CD4-positive, alpha-beta T cell treated with Interleukin-12 subunit alpha and Interleukin-12 subunit beta, for 1 hour (primary cell): Measurements from ENCODE around the gene ZNF319.
"Not testable (repeated sequence)": the region's sequence is repeated elsewhere in the genome, so short reads cannot be mapped to it uniquely, and the experiment has no call there.

Experiments
- DNase-seq: peaks from one replicate; pipeline ENCODE4 v3.0.0-alpha.2; 2020

Gene ZNF319

DNA sequence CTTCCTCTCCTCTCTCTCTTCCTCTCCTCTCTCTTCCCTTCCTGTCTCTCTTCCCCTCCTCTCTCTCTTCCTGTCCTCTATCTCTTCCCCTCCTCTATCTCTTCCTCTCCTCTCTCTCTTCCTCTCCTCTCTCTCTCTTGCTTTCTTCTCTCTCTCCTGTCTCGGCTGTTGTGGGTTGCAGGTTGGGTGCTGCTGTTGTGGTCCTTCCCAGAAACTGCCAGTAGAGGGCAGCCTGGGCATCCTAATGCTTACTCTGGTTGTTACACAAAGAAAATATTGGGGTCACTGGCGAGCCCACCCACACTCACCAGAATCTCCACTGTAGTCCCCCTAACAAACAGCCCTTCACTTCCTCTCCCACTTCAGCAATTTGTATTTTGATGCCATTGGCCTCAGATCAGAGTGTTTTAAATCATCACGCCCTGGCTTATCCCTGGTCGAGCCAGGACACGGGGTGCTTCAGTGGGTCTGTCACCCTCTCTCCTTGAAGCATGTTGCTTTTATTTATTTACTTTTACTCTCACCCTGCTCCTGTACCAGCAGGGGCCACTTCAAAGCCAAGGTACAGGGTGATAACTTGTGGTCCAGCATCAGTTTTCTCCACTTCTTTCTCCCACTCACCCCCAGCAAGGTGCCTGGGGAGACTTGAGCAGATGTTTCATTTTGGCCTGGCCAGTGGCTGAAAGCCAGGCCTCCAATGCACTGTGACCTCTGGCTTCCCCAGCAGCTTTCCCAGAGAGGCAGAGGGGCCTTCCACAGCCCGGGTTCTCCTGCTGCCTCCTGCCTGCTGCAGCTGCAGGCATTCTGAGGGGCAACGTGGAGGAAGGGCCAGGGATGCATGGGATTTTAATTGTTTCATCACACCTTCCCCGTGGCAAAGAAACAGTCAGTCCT is 20.4 kb upstream of the ZNF319 start:
- DNase-seq = peak; percentile 73

DNA sequence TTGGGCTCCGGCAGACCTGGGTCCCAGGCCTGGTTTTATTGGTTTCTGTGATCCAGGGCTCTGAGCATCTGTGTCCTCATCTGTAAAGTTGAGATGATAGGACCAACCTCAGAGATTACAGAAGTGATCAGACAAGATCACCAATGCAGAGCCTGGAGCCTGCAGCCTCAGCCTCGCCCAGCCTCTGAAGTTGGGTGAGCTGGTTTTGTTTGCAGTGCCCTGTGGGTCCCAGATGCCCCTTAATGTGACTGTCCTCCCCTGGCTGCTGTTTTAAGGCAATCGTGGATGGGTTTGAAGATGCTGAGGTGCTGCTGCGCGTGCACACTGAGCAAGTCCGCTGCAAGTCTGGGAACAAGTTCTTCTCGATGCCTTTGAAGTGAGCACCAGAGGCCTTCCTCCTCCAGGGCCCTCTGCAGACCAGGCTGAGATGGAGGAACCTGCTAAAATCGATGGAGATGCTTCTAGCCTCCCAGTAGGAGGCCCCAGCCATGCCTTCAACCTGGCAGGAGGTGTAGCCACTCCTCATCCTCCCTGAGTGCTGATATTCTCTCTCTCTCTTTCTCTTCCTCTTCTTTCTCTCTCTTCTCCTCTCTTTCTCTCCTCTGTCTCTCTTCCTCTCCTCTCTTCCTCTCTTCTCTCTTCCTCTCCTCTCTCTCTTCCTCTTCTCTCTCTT is 19.5 kb upstream of the ZNF319 start:
- no peak for DNase-seq

DNA sequence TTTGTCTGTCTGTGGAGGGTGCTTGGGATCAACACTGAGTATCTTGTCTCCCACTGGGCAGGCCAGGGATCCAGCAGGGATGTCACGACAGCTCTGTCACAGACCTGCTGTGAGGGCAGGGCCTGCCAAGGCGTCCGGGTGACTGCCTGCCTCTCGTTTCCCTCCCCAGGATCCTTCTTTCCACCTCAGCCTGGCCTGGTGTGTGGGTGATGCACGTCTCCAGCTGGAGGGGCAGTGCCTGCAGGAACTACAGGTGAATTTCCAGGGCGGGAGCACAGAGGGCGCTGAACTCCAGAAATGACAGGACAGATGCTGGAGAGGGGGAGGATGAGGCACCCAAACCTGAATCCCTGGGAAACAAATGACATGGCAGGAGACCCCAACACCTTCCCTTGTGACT is 18.3 kb upstream of the ZNF319 start:
- no peak for DNase-seq

DNA sequence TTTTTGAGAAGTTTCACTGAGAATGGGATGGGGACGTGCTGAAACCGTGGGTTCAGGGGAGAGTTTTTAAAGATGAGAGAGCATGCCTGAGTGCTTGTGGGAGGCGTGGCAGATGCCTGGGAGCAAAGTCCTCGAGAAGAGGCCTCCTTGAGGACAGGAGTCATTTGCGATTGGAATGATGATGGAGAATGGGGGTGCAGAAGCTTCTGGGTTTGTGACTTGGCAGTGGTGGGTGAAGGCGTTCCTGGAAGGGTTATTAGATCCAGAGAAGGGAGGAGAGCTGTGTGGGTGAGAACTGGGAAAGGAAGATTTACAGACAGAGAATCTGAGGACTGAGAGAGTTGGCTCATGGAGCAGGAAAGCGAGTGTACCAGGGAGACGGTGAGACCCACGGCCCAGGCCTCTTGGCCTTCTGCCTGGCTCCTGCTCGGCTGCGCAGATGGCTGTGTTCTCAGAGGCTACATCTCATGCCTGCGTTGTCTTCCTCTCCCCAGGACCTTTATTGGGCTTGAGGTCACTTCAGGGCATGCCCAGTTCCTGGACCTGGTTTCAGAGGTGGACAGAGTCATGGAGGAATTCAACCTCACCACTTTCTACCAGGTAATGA is 16.5 kb upstream of the ZNF319 start:
- DNase-seq = no peak

DNA sequence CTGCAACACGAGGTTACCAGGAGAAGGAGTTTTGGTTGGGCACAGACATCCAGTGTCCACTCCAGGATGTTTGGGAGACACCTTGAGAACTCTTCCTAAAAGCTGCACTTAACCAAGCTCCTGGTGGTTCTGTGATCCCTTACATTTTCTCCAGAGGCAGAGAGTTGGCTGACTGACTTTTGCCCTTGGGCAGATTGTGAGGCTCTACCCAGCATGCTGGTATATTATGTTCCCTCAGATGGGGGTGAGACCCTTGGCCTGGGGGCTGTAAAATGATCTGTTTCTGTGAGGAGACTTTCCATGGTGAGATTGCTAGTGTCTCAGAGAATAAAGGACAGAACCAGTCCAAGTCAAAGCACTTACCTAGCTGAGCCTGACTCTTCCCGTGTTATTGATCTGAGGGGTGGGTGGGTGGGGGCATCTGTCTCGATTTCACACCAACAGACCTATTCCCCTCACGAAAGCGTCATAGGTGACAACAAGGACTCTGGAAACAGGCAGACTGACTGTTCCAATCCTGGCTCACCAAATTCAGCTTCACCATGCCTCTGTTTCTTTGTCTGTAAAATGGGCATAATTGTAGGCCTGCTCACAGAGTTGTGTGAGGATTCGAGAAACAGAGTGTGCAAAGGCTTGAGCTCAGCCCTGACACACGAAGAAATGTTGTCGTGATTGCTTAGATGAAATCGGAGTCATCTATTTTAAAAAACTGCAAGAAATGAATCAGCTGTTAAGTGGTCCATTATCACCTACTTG is 12.9 kb upstream of the ZNF319 start:
- no peak for DNase-seq

DNA sequence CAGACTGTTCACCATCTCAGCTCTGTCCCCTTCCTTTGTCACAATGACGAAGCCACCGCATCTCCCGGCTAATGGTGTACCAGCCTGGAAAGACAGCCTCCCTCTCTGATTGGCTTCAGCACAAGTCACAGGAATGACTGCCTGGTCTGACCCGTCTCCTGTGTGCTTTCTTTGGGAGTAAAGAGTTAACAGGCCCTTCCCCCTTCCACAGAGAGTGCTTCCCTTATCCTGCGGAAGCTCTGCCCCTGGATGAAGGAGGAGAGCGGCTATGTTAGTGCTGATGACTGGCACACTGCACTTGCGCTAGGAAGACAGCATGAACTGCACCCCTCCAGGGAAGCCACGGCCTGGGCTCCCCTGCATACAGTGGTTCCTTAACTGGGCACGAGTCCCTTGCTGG is 12.0 kb upstream of the ZNF319 start:
- DNase-seq = no peak

DNA sequence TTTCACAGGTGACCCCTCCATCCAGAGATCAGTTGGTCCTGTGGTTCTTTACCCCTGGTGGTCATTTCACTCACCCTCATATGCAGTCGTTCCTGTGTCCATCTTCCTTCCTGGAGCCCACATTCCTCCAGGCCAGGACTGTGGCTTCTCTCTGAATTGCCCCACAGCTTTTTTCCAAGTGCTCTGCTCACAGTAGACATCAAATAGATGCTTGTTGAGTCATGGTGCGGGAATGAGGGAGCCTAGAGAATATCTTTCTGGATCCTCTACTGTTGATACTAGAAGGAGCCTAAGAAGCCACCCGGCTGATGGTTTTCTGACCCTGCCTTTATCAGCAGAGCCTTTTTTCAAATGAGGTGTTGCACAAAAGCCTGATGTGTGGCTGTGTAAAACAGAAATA is 11.2 kb upstream of the ZNF319 start:
- no peak for DNase-seq

DNA sequence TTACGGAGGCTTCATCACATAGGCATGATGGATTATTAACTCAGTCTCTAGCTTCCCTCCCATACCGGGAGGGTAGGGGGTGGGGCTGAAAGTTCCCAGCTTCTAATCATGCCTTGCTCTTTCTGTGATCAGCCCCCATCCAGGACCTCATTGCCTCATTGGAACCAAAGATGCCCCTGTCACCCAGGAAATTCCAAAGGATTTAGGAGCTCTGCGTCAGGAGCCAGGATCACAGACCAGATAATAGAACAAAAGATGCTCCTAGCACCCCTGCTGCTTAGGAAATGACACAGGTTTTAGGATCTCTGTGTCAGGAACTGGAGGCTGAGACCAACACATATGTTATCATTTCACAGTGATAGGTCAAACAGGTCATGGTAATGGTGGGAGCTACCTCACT is 10.4 kb upstream of the ZNF319 start:
- DNase-seq = no peak

DNA sequence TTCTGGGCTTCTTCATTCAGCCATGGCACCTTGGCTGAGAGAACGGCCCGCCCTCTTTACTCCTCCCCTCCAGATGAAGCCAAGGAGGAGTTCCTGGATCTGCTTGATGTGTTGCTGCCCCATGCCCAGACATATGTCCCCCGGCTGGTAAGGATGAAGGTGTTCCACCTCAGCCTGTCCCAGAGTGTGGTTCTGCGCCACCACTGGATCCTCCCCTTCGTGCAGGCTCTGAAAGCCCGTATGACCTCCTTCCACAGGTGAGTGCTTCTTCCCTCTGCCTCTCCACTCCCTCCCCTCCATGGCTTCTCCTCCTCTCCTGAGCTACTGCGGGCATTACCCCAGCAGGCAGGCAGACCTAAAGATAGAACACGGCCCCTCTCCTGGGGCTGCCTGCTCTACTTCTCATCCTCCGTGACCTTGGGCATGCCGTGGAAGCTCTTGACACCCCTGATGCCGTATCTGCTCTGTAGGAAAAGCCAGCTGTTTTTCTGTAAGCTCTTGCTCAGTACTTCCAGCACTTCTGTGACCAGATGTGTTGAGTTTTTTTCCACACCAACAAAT is 9.5 kb upstream of the ZNF319 start:
- DNase-seq = no peak

DNA sequence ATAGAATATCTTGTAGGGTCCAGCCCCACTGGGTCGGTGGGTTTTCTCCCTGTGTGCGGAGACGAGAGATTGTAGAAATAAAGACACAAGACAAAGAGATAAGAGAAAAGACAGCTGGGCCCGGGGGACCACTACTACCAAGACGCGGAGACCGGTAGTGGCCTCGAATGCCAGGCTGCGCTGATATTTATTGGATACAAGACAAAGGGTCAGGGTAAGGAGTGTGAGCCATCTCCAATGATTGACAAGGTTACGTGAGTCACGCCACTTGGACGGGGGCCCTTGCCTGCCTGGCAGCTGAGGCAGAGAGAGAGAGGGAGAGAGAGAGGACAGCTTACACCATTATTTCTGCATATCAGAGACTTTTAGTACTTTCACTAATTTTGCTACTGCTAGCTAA is 4.3 kb upstream of the ZNF319 start:
- not testable (repeated sequence) for DNase-seq

DNA sequence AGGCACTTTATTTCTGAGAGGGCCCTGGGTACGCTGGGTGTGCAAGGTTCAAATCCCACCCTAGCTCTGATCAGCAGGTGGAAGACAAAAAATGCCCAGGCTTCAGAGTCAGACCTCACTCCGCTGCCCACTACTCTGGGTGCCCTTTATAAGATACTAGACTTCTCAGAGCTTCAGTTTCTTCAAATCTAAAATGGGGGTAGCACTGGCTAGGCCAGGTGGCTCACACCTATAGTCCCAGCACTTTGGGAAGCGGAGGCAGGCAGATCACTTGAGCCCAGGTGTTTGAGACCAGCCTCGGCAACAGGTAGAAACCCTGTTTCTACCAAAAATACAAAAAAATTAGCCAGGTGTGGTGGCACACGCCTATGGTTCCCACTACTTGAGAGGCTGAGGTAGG is 2.5 kb upstream of the ZNF319 start:
- no peak for DNase-seq

DNA sequence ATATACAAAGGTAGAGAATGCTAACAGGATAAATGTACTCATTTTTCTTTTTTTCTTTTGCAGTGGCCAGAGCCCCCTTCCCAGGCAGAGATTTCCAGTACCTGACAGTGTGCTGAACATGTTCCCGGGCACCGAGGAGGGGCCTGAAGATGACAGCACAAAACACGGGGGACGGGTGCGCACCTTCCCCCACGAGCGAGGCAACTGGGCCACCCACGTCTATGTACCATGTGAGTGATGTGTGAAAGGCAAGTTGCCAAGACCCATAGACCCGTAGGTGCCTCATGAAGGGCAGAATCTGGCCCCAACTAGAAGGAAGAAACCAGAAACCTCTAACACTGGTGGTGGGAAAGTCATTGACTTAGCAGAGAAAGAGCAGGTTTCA is 1.9 kb upstream of the ZNF319 start:
- no peak for DNase-seq

DNA sequence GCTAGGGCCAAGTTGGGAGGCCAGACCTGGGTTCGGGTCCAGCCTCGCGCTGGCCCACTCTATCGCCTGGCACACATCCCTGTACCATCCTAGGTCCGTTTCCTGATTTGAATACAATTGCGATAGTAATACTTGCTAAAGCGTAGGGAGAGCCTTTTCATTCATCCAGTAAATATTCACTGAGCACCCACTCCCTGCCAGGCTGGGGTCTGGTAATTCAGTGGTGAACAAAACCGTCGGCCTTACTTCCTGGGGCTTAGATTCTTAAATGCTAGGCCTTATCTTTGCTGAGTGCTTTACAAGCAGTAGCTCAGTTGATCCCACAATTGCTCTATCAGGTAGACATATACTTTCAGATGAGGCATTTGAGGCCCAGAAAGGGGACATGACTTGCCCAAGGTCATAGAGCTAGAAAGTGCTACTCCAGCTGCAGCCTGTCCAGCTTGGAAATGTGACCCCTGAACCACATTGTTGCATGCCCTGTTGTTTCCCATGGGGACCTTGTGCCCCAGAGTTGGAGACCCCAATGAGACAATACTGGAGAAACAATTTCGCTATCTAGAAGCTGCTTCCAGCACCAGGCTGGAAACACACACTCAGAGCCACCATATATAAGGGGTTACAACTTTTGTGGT is 1.4 kb upstream of the ZNF319 start:
- DNase-seq = no peak

DNA sequence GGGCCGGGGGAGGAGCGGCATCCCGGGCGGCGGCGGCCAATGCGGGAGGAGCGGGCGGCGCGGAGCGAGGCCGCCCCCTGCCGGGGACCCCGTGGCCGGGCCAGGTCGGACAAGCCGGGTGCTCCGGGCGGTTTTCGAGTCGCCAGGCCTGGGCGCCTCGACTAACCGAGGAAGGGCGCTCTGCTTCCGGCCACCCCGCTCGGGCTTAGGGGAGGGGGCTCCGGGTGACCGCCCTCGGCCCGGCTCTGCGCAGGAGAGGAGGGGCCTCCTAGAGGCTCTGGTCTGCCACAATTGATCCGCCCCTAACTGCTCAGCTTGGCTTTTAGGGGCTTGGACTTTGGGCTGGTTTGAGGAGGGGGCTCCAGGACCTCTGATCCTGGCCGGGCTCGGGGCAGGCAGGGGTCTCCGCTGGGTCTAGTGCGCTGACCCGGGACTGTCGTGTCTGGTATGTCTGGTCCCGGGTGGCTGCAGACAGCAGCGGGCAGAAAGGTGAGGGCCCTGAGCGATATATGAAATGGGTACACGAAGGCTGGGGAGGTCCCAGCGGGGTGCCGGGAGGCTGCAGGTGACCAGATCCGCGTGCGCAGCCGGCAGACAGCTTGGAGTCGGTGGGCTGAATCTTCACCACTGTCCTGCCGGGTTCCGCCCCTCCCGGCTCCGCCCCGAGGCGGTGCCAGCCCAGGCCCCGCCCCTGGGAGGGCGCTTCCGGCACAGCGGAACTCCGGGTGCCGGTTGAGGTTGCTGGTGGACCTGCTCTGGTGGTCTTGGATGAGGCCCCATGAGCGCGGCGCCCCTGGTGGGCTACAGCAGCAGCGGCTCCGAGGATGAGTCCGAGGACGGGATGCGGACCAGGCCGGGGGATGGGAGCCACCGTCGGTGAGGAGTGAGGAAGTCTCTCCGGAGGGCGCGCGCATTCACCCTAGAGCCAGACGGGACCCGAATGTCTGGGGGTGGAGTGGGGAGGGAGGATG is 519 bp upstream of the ZNF319 start, which contains the start of gene USB1:
Gene USB1 (plus strand): TSS at position 702 of the 971 bp plus-strand sequence. CDS start 77 bp downstream, at position 779.
- peak; percentile 88 for DNase-seq

DNA sequence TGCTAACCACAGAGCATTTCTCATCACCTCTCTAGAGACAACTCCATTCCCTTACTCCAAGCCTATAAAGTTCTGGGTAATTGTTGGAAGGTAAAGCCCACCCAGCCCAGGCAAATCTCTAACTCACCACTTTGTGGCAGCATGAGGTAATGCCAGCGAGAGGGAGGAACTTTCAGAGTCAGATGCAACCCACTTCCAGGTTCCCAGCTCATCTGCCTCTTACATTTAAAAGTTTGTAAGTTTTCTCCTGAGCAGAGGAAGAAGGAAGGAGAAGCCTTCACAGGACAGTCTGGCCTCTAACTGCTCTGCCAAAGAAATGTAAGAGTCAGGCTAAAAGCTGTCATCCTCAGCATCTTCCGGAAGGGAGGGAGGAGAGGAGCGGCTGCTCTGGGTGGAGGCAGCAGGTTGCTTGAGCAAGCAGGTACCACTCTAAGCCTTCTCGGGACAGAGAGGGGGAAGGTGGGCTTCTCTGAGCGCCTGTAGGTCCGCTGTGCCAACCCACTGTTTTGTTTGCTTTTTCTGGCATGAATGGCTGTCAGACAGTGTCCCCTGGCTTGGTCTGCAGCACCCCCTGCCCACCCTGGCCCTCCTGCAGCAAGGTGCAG is 1.0 kb downstream of the ZNF319 start:
- DNase-seq = peak; percentile 45

DNA sequence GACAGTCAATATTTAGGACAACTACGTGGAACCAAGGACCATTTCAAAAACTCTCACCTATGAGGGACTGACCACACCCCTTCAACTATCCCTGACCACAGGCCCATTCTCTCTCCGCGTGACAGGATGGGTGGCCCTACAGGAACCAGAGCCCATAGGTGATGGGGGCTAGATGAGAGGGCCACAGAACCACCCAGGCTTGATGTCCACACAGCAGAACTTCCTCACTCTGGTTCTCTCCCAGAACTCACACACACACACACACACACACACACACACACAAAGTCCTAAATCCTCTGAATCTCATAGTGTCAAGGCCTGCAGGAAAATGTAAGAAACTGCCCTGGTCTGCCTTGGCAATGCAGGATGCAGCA is 1.5 kb downstream of the ZNF319 start:
- DNase-seq = peak; percentile 26

DNA sequence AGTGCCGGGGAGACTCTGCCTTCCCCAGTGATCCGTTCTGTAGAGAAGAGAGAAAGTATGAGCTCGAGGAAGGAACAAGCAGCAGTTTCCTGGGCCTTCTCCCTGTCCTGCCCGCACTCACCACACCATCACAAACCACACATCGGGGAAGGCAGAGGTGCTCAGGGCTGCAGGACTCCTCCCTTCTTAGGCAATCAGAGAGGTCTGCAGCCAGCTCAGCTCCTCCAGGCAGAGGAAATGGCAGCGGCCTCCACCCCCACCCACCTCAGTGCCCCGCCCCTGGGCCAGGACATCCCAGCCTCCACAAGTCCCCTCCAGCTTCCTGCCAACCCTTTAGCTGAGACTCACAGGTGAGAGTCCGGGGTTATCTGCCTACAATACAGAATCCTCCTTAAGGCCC is 2.0 kb downstream of the ZNF319 start:
- peak; percentile 71 for DNase-seq

DNA sequence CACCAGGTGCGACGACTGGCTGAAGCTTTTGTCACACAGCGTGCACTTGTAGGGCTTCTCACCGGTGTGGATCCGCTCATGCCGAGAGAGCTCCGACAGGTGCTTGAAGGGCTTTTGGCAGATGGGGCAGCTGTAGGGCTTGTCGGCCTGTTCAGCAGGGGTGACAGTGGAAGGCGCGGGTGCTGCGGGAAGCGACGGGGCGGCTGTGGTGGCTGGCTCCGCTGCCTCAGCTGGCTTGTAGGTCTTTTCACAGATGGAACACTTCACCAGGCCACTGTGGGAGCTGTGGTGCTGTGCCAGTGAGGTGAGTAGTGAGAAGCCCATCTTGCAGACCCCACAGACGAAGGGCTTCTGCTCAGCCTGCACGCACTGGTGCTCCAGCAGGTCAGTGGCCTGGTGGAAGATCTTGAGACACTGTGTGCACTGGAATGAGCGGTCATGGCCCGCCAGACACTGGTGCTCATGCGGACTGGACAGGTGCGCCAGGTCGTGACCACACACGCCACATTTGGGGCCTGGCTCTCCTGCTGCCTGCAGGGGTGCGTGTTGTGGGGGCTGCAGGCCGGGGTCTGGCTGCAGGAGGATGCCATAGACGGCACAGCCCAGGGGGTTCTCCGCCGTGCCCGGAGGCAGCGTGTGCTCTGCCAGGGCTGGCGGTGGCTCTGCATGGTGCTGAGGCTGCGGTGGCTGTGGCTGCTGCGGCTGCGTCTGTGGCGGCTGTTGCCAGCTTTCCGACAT is 2.8 kb downstream of the ZNF319 start:
- DNase-seq = no peak

DNA sequence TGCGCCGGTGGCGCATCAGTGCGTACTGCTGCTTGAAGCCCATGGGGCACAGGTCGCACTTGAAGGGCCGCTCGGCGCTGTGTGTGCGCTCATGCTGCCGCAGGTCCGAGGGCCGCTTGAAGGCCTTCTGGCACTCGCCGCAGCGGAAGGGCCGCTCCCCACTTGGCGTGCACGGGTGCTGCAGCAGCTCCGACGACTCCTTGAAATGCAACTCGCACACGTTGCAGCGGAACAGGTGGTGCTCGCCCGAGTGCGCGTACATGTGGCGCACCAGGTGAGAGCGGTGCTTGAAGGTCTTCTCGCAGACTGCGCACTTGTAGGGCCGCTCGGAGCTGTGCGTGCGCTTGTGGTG is 3.3 kb downstream of the ZNF319 start:
- no peak for DNase-seq
